PC-9 (cell line): Measurements from ENCODE around the gene CEP192. TPM values are rescaled to one million over a fixed set of nuclear protein-coding genes. Genes with fewer than 3 reads are reported as not detected.
"Not testable (repeated sequence)": the region's sequence is repeated elsewhere in the genome, so short reads cannot be mapped to it uniquely, and the experiment has no call there.

Source experiments
- BruUV-seq: library from RNA; stranded (reverse); fragments of 400-500 nt; replicated peaks from 2 replicates; lab custom pipeline; 2021; lab: Mats Ljungman, UMichigan
- CTCF ChIA-PET: fragments of 300-600 bp; sonication (Branson Sonifier 250); formaldehyde crosslinking; loops from one replicate; lab custom pipeline; 2022; ENCODE audit warnings: antibody characterized with exemption; lab: Charles Lee
- POLR2A ChIA-PET: fragments of 300-600 bp; sonication (Branson Sonifier 250); formaldehyde crosslinking; loops from one replicate; lab custom pipeline; 2022; ENCODE audit warnings: antibody characterized with exemption; ENCODE audit not compliant: unreplicated experiment; lab: Charles Lee
- DNase-seq, 2 experiments: peaks; one replicate each; pipeline versions ENCODE4 v3.0.0 to v3.0.0-alpha.2; 2015 to 2022; ENCODE audit warnings: mixed read lengths in 1 of 2
- H2AFZ ChIP-seq: fragments of 200-600 bp; sonication (generic); 2 replicates; pipeline ENCODE4 v1.8.1; 2017; ENCODE audit warnings: antibody characterized with exemption
- H3F3A ChIP-seq: fragments of 200-600 bp; sonication (generic); 2 replicates; pipeline ENCODE4 v1.8.1; 2017; ENCODE audit warnings: antibody characterized with exemption, mild to moderate bottlenecking, low read depth; ENCODE audit not compliant: insufficient read depth
- H3K27ac ChIP-seq: fragments of 200-600 bp; sonication (generic); 2 replicates; pipeline ENCODE4 v1.6.1; 2016; ENCODE audit warnings: mixed run types
- H3K27me3 ChIP-seq: fragments of 200-600 bp; sonication (generic); 2 replicates; pipeline ENCODE4 v1.6.1; 2016; ENCODE audit warnings: low read depth, mixed run types; ENCODE audit not compliant: insufficient read depth
- H3K36me3 ChIP-seq: fragments of 200-600 bp; sonication (generic); 2 replicates; pipeline ENCODE4 v1.6.1; 2016; ENCODE audit warnings: low read depth, mixed run types
- H3K4me1 ChIP-seq: fragments of 200-600 bp; sonication (generic); replicated peaks from 2 replicates; pipeline ENCODE4 v1.6.1; 2016; ENCODE audit warnings: mixed run types; ENCODE audit not compliant: insufficient read depth
- H3K4me2 ChIP-seq: fragments of 200-600 bp; sonication (generic); 2 replicates; pipeline ENCODE4 v1.6.1; 2017; ENCODE audit warnings: mixed run types
- H3K4me3 ChIP-seq: fragments of 200-600 bp; sonication (generic); 2 replicates; pipeline ENCODE4 v1.6.1; 2016; ENCODE audit warnings: mixed run types
- H3K79me2 ChIP-seq: fragments of 200-600 bp; sonication (generic); 2 replicates; pipeline ENCODE4 v1.6.1; 2017; ENCODE audit warnings: low read depth, mixed run types
- H3K9me2 ChIP-seq: fragments of 200-600 bp; sonication (generic); 2 replicates; pipeline ENCODE4 v1.8.1; 2017; ENCODE audit warnings: mild to moderate bottlenecking; ENCODE audit not compliant: insufficient read depth
- H3K9me3 ChIP-seq: fragments of 200-600 bp; sonication (generic); 2 replicates; pipeline ENCODE4 v1.8.1; 2016; ENCODE audit warnings: low read depth; ENCODE audit not compliant: insufficient read depth
- H4K20me1 ChIP-seq: fragments of 200-600 bp; sonication (generic); 2 replicates; pipeline ENCODE4 v1.8.1; 2017; ENCODE audit not compliant: insufficient read depth
- CTCF ChIP-seq: fragments of 200-600 bp; sonication (generic); conservative IDR thresholded peaks from 2 replicates; pipeline ENCODE4 v1.6.1; 2017; ENCODE audit warnings: mixed run types, antibody characterized with exemption, mild to moderate bottlenecking, moderate library complexity
- EZH2 ChIP-seq: fragments of 200-600 bp; sonication (generic); IDR thresholded peaks from 2 replicates; pipeline ENCODE4 v1.8.0; 2017; ENCODE audit warnings: antibody characterized with exemption, low read depth
- intact Hi-C: fragments of 100-400 bp; cut with micrococcal nuclease; formaldehyde crosslinking; loops from one replicate; pipeline ENCODE4 v1.10.0; 2022; ENCODE audit not compliant: unreplicated experiment
- total RNA-seq: library from RNA; stranded (reverse); gene quantifications from 2 replicates; pipeline ENCODE4 v1.2.3, GENCODE V29; 2021

The CEP192 gene
- total RNA-seq, 1 experiment from 2014 or later, result 44.9 TPM

GRCh38 chr18:13095466-13095865 is 104.3 kb downstream of the CEP192 start:
- Histone ChIP-seq H4K20me1 (no peaks in the 10 kb centered on the region), H3K4me2 (no peak overlapping the region), H3K36me3 (peaks cover 14% of the 10 kb centered on the region; the same call in 1 of the 2 replicates), H2AFZ (no peak overlapping the region), H3K9me2 (no peaks in the 10 kb centered on the region), H3K79me2 (no peaks in the 10 kb centered on the region), H3K27ac (no peak overlapping the region), H3K4me3 (no peak overlapping the region), H3K4me1 (no peaks in the 10 kb centered on the region), H3F3A (no peaks in the 10 kb centered on the region), H3K27me3 (no peaks in the 10 kb centered on the region), H3K9me3 (no peaks in the 10 kb centered on the region)
- ChIA-PET POLR2A (no interaction called here), CTCF (no interaction called here)
- no TSS peak for BruUV-seq
- no peak for DNase-seq
- TF ChIP-seq CTCF (no peak), EZH2 (no peak)
- intact Hi-C loops, result no loop called here

- no peaks in the 10 kb centered on the region for H4K20me1 ChIP-seq
- H2AFZ ChIP-seq, result no peak overlapping the region
- intact Hi-C loops, result no loop called here
- no peaks in the 10 kb centered on the region for H3K9me3 ChIP-seq
- DNase-seq, result no peak
- TF ChIP-seq CTCF (no peak), EZH2 (no peak)
- no peaks in the 10 kb centered on the region for H3K79me2 ChIP-seq
- ChIA-PET POLR2A (no interaction called here), CTCF (no interaction called here)
- H3K27ac ChIP-seq, result no peak overlapping the region
- H3K4me2 ChIP-seq, result no peak overlapping the region
- H3K4me1 ChIP-seq, result no peaks in the 10 kb centered on the region
- no peaks in the 10 kb centered on the region for H3F3A ChIP-seq
- no peak overlapping the region for H3K4me3 ChIP-seq
- no peaks in the 10 kb centered on the region for H3K27me3 ChIP-seq
- no TSS peak for BruUV-seq
- no peaks in the 10 kb centered on the region for H3K9me2 ChIP-seq
- H3K36me3 ChIP-seq, result peaks cover 16% of the 10 kb centered on the region; the same call in 1 of the 2 replicates
Measured at GRCh38 chr18:13096232-13096631, 105.1 kb downstream of the CEP192 start.

- ChIA-PET POLR2A (no interaction called here), CTCF (no interaction called here)
- BruUV-seq, result no TSS peak
- TF ChIP-seq CTCF (no peak), EZH2 (no peak)
- DNase-seq, result no peak
- Histone ChIP-seq H3K27ac (no peak overlapping the region), H3K27me3 (no peaks in the 10 kb centered on the region), H2AFZ (no peak overlapping the region), H3F3A (no peaks in the 10 kb centered on the region), H3K4me1 (no peaks in the 10 kb centered on the region), H3K79me2 (no peaks in the 10 kb centered on the region), H3K4me2 (no peak overlapping the region), H3K9me3 (no peaks in the 10 kb centered on the region), H3K9me2 (no peaks in the 10 kb centered on the region), H4K20me1 (no peaks in the 10 kb centered on the region), H3K36me3 (peaks cover 16% of the 10 kb centered on the region; the same call in 1 of the 2 replicates), H3K4me3 (no peak overlapping the region)
- intact Hi-C loops, result no loop called here
Measured at GRCh38 chr18:13096719-13097118, 105.6 kb downstream of the CEP192 start.

- H3K79me2 ChIP-seq, POLR2A ChIA-PET, H3K36me3 ChIP-seq, H3K9me2 ChIP-seq, H3K27ac ChIP-seq, DNase-seq, H3K9me3 ChIP-seq, CTCF ChIA-PET, H3K4me3 ChIP-seq, H2AFZ ChIP-seq, H3K27me3 ChIP-seq, H3K4me2 ChIP-seq, H3K4me1 ChIP-seq, BruUV-seq, intact Hi-C loops, H4K20me1 ChIP-seq, H3F3A ChIP-seq: not testable (repeated sequence)
Measured at GRCh38 chr18:13098104-13098503, 106.9 kb downstream of the CEP192 start.
